Cardiac muscle cell (in vitro differentiated cells and primary cell): Measurements from ENCODE around the gene CELA2A. TPM values are rescaled to one million over a fixed set of nuclear protein-coding genes. Genes with fewer than 3 reads are reported as not detected.
A peak's percentile ranks its signal among the peaks of the same experiment; 100 is the strongest.
"Not testable (repeated sequence)": the region's sequence is repeated elsewhere in the genome, so short reads cannot be mapped to it uniquely, and the experiment has no call there.

Source experiments
- DNase-seq, 2 donors: peaks; one replicate each; pipeline versions ENCODE4 v3.0.0 to v3.0.0-alpha.2; 2010 to 2017; ENCODE audit warnings: low read depth in 1 of 2, low spot score in 1 of 2
- H3K27ac ChIP-seq: fragments of 200-600 bp; sonication (generic); 2 replicates; pipeline ENCODE4 v1.5.1; 2016
- H3K27me3 ChIP-seq: fragments of 200-600 bp; sonication (generic); 2 replicates; pipeline ENCODE4 v1.6.0; 2016; ENCODE audit warnings: control low read depth
- H3K36me3 ChIP-seq: fragments of 200-600 bp; sonication (generic); 2 replicates; pipeline ENCODE4 v1.5.1; 2016; ENCODE audit warnings: control low read depth
- H3K4me1 ChIP-seq: fragments of 200-600 bp; sonication (generic); 2 replicates; pipeline ENCODE4 v1.8.1; 2017; ENCODE audit warnings: low read depth, mild to moderate bottlenecking, mixed run types
- H3K4me3 ChIP-seq: fragments of 200-600 bp; sonication (generic); 2 replicates; pipeline ENCODE4 v1.5.1; 2016; ENCODE audit warnings: mild to moderate bottlenecking
- H3K9me3 ChIP-seq: fragments of 200-600 bp; sonication (generic); 2 replicates; pipeline ENCODE4 v1.5.1; 2017; ENCODE audit warnings: low read depth, mild to moderate bottlenecking, control low read depth
- CTCF ChIP-seq: IDR thresholded peaks from 2 replicates; pipeline ENCODE4 v1.5.1; 2012; ENCODE audit warnings: low read depth, mild to moderate bottlenecking, low read length
- polyA plus RNA-seq: library from polyadenylated mRNA; unstranded; fragments of >200 nt; fragmentation: Nextera tagmentation; extraction: Ambion mirVana; gene quantifications from 2 replicates; pipeline ENCODE4 v1.2.1, GENCODE V29; 2016
- total RNA-seq: library from RNA; depleted of rRNA; stranded (reverse); fragments of >200 nt; gene quantifications from 2 replicates; pipeline ENCODE4 v1.2.3, GENCODE V29; 2016

CELA2A gene
- total and polyA plus RNA-seq, 2 experiments from 2014 or later: 0.38 TPM; not detected in 1

- no peak for TF ChIP-seq CTCF
- Histone ChIP-seq H3K36me3 (no peaks in the 10 kb centered on the region), H3K27ac (peak overlapping the region; percentile 6), H3K9me3 (no peaks in the 10 kb centered on the region), H3K4me3 (no peak overlapping the region), H3K4me1 (peaks cover 11% of the 10 kb centered on the region), H3K27me3 (no peaks in the 10 kb centered on the region)
- no peak for DNase-seq
These were observed 25.0 kb upstream of the CELA2A start for GRCh38 chr1:15431571-15431948.

GRCh38 chr1:15432324-15432723, 24.2 kb upstream of the CELA2A start:
- no peak for TF ChIP-seq CTCF
- H3K36me3 ChIP-seq: no peaks in the 10 kb centered on the region
- H3K9me3 ChIP-seq: no peaks in the 10 kb centered on the region
- H3K4me1 ChIP-seq: peaks cover 11% of the 10 kb centered on the region
- no peaks in the 10 kb centered on the region for H3K27me3 ChIP-seq
- peak overlapping the region; percentile 11 for H3K27ac ChIP-seq
- DNase-seq: peak in 1 of 2 donors; percentile 57
- H3K4me3 ChIP-seq: no peak overlapping the region

- H3K9me3 ChIP-seq: no peaks in the 10 kb centered on the region
- H3K4me3 ChIP-seq: no peak overlapping the region
- H3K27me3 ChIP-seq: no peaks in the 10 kb centered on the region
- H3K36me3 ChIP-seq: no peaks in the 10 kb centered on the region
- no peak for DNase-seq
- no peak overlapping the region for H3K27ac ChIP-seq
- no peak for TF ChIP-seq CTCF
- H3K4me1 ChIP-seq: peaks cover 11% of the 10 kb centered on the region
These were observed 23.1 kb upstream of the CELA2A start for GRCh38 chr1:15433471-15433870.

GRCh38 chr1:15434739-15435138, 21.8 kb upstream of the CELA2A start:
- H3K4me1 ChIP-seq: peaks cover 11% of the 10 kb centered on the region
- H3K27me3 ChIP-seq, H3K9me3 ChIP-seq, H3K36me3 ChIP-seq, H3K27ac ChIP-seq, H3K4me3 ChIP-seq: not testable (repeated sequence)
- DNase-seq: peak in 1 of 2 donors; percentile 73

- Histone ChIP-seq H3K27ac (no peak overlapping the region), H3K4me3 (no peak overlapping the region), H3K9me3 (no peaks in the 10 kb centered on the region), H3K4me1 (peaks cover 11% of the 10 kb centered on the region), H3K36me3 (no peaks in the 10 kb centered on the region), H3K27me3 (no peaks in the 10 kb centered on the region)
- no peak for TF ChIP-seq CTCF
- DNase-seq: no peak
These were observed 21.1 kb upstream of the CELA2A start for GRCh38 chr1:15435239-15436077.

GRCh38 chr1:15436881-15437442, 19.6 kb upstream of the CELA2A start:
- TF ChIP-seq CTCF: no peak
- H3K27ac ChIP-seq: no peak overlapping the region
- peaks cover 9% of the 10 kb centered on the region for H3K4me1 ChIP-seq
- H3K36me3 ChIP-seq: no peaks in the 10 kb centered on the region
- no peaks in the 10 kb centered on the region for H3K27me3 ChIP-seq
- no peaks in the 10 kb centered on the region for H3K9me3 ChIP-seq
- H3K4me3 ChIP-seq: no peak overlapping the region
- DNase-seq: no peak
